SK-N-SH (cell line): ENCODE data around the gene SDSL. TPM values are rescaled to one million over a fixed set of nuclear protein-coding genes. Genes with fewer than 3 reads are reported as not detected.

ENCODE experiments used
- CTCF ChIA-PET: fragments of 300-600, 350-600 bp; formaldehyde crosslinking; extraction: SDS; loops from one replicate; lab custom pipeline; 2021; lab: Yijun Ruan, JAX
- POLR2A ChIA-PET: fragments of 350-600 bp; sonication (Branson Sonifier 250); formaldehyde crosslinking; extraction: SDS; loops from one replicate; lab custom pipeline; 2020; ENCODE audit warnings: antibody characterized with exemption, inconsistent platforms; lab: Yijun Ruan, JAX
- DNase-seq: peaks from one replicate; pipeline ENCODE4 v3.0.0; 2012
- H2AFZ ChIP-seq: fragments of 200-600 bp; sonication (generic); 2 replicates; pipeline ENCODE4 v1.8.1; 2016; ENCODE audit warnings: antibody characterized with exemption, mild to moderate bottlenecking, low read depth
- H3F3A ChIP-seq: fragments of 200-600 bp; sonication (generic); replicated peaks from 2 replicates; pipeline ENCODE3; 2016; ENCODE audit warnings: antibody characterized with exemption, mild to moderate bottlenecking; ENCODE audit not compliant: insufficient read depth
- H3K27ac ChIP-seq, 2 experiments: fragments of 200-500 bp in 1 of 2; fragments of 200-600 bp in 1 of 2; sonication (Bioruptor generic) in 1 of 2; sonication (generic), shearing (Covaris generic) in 1 of 2; 2 replicates each; pipeline versions ENCODE4 v1.5.1 to v1.6.1; 2014 to 2016; ENCODE audit warnings: low read depth in 2 of 2, inconsistent platforms in 1 of 2, low read length in 1 of 2, mild to moderate bottlenecking in 1 of 2, mixed read lengths in 1 of 2
- H3K27me3 ChIP-seq: fragments of 200-600 bp; sonication (generic), shearing (Covaris generic); 2 replicates; pipeline ENCODE4 v1.6.1; 2016; ENCODE audit warnings: mixed run types; ENCODE audit not compliant: insufficient read depth
- H3K36me3 ChIP-seq, 2 experiments: fragments of 200-500 bp in 1 of 2; fragments of 200-600 bp in 1 of 2; sonication (Bioruptor generic) in 1 of 2; sonication (generic) in 1 of 2; replicated peaks in 1 of 2; 2 replicates each; pipeline versions ENCODE3 to v1.5.1; 2014 to 2016; ENCODE audit warnings: low read length in 1 of 2, mild to moderate bottlenecking in 1 of 2; ENCODE audit not compliant: insufficient read depth in 2 of 2, control insufficient read depth in 1 of 2
- H3K4me1 ChIP-seq, 2 experiments: fragments of 200-500 bp in 1 of 2; fragments of 200-600 bp in 1 of 2; sonication (Bioruptor generic) in 1 of 2; sonication (generic), shearing (Covaris generic) in 1 of 2; 2 replicates each; pipeline versions ENCODE4 v1.5.1 to v1.6.1; 2014 to 2016; ENCODE audit warnings: low read depth in 1 of 2, low read length in 1 of 2, mixed run types in 1 of 2; ENCODE audit not compliant: insufficient read depth in 2 of 2, control insufficient read depth in 1 of 2
- H3K4me2 ChIP-seq: fragments of 200-600 bp; sonication (generic), shearing (Covaris generic); 2 replicates; pipeline ENCODE4 v1.6.1; 2017; ENCODE audit warnings: mixed run types
- H3K4me3 ChIP-seq, 2 experiments: fragments of 200-500 bp in 1 of 2; fragments of 200-600 bp in 1 of 2; sonication (Bioruptor generic) in 1 of 2; sonication (generic), shearing (Covaris generic) in 1 of 2; 2 replicates each; pipeline versions ENCODE4 v1.5.1 to v1.8.1; 2014 to 2016; ENCODE audit warnings: low read depth in 2 of 2, inconsistent platforms in 1 of 2, low read length in 1 of 2, mild to moderate bottlenecking in 1 of 2, mixed read lengths in 1 of 2, moderate library complexity in 1 of 2
- H3K79me2 ChIP-seq: fragments of 200-600 bp; sonication (generic); 2 replicates; pipeline ENCODE4 v1.8.1; 2017; ENCODE audit warnings: mild to moderate bottlenecking; ENCODE audit not compliant: insufficient read depth
- H3K9ac ChIP-seq: fragments of 200-600 bp; sonication (generic); 2 replicates; pipeline ENCODE4 v1.6.1; 2017; ENCODE audit warnings: mixed run types
- H3K9me2 ChIP-seq: fragments of 200-600 bp; sonication (generic); 2 replicates; pipeline ENCODE4 v1.6.1; 2017; ENCODE audit warnings: mixed run types
- H3K9me3 ChIP-seq: fragments of 200-600 bp; sonication (generic); 2 replicates; pipeline ENCODE4 v1.6.1; 2017; ENCODE audit warnings: mixed run types, mild to moderate bottlenecking, moderate library complexity
- H4K20me1 ChIP-seq: fragments of 200-600 bp; sonication (generic); 2 replicates; pipeline ENCODE4 v1.6.1; 2017; ENCODE audit warnings: mild to moderate bottlenecking, mixed run types; ENCODE audit not compliant: insufficient read depth
- CHD2 ChIP-seq: fragments of 150-350 bp; IDR thresholded peaks from 2 replicates; pipeline ENCODE4 v1.6.1; 2018; ENCODE audit warnings: low read length; ENCODE audit not compliant: partially characterized antibody
- CTCF ChIP-seq: fragments of 200-600 bp; sonication (generic); IDR thresholded peaks from 2 replicates; pipeline ENCODE4 v1.6.1; 2017; ENCODE audit warnings: antibody characterized with exemption, mild to moderate bottlenecking, moderate library complexity
- ELF1 ChIP-seq: IDR thresholded peaks from 2 replicates; pipeline ENCODE4 v1.4.0; 2012
- EP300 ChIP-seq, 2 experiments: IDR thresholded peaks; 2 replicates each; pipeline versions ENCODE4 v1.4.0 to v1.6.1; 2012; ENCODE audit warnings: borderline replicate concordance in 1 of 2, low read depth in 1 of 2, low read length in 1 of 2
- EZH2phosphoT487 ChIP-seq: fragments of 200-600 bp; sonication (generic); IDR thresholded peaks from 2 replicates; pipeline ENCODE4 v1.6.1; 2017; ENCODE audit warnings: low read depth, mixed run types, mild to moderate bottlenecking, antibody characterized with exemption, moderate library complexity, borderline replicate concordance
- FOSL2 ChIP-seq: IDR thresholded peaks from 2 replicates; pipeline ENCODE4 v1.4.0; 2012; ENCODE audit warnings: low read depth, mild to moderate bottlenecking, moderate library complexity, borderline replicate concordance
- FOXJ3 ChIP-seq: sonication (generic); formaldehyde crosslinking; IDR thresholded peaks from 2 replicates; pipeline ENCODE4 v1.5.1; 2020; ENCODE audit warnings: mild to moderate bottlenecking, missing genetic modification reagents
- FOXM1 ChIP-seq: IDR thresholded peaks from 2 replicates; pipeline ENCODE4 v1.4.0; 2012; ENCODE audit warnings: low read depth, mild to moderate bottlenecking
- GABPA ChIP-seq: IDR thresholded peaks from 2 replicates; pipeline ENCODE4 v1.4.0; 2012; ENCODE audit warnings: low read depth, mild to moderate bottlenecking
- MEF2A ChIP-seq: IDR thresholded peaks from 2 replicates; pipeline ENCODE4 v1.4.0; 2012; ENCODE audit warnings: low read depth, borderline replicate concordance
- MXI1 ChIP-seq: IDR thresholded peaks from 2 replicates; pipeline ENCODE4 v1.6.1; 2012; ENCODE audit warnings: mild to moderate bottlenecking, low read depth, low read length, improper control_type of control experiment
- NFIC ChIP-seq: IDR thresholded peaks from 2 replicates; pipeline ENCODE4 v1.4.0; 2012; ENCODE audit warnings: borderline replicate concordance
- NRF1 ChIP-seq: IDR thresholded peaks from 2 replicates; pipeline ENCODE4 v1.6.1; 2012; ENCODE audit warnings: low read depth, mild to moderate bottlenecking, low read length
- POLR2AphosphoS5 ChIP-seq: IDR thresholded peaks from 2 replicates; pipeline ENCODE4 v1.6.1; 2012; ENCODE audit warnings: low read depth, low read length
- RFX5 ChIP-seq: IDR thresholded peaks from 2 replicates; pipeline ENCODE4 v1.6.1; 2012; ENCODE audit warnings: mild to moderate bottlenecking, improper control_type of control experiment, low read length
- SMC3 ChIP-seq: IDR thresholded peaks from 2 replicates; pipeline ENCODE4 v1.6.1; 2012; ENCODE audit warnings: low read depth, low read length, improper control_type of control experiment
- TAF1 ChIP-seq: IDR thresholded peaks from 2 replicates; pipeline ENCODE4 v1.6.1; 2012; ENCODE audit warnings: low read depth, mild to moderate bottlenecking, low read length, moderate library complexity, borderline replicate concordance
- TCF12 ChIP-seq: IDR thresholded peaks from 2 replicates; pipeline ENCODE4 v1.4.0; 2012
- TEAD4 ChIP-seq: IDR thresholded peaks from 2 replicates; pipeline ENCODE4 v1.4.0; 2012; ENCODE audit warnings: mild to moderate bottlenecking, borderline replicate concordance; ENCODE audit not compliant: insufficient read depth
- USF1 ChIP-seq: IDR thresholded peaks from 2 replicates; pipeline ENCODE4 v1.4.0; 2012; ENCODE audit warnings: low read depth, borderline replicate concordance
- USF2 ChIP-seq: fragments of 150-350 bp; IDR thresholded peaks from 2 replicates; pipeline ENCODE4 v1.6.1; 2017; ENCODE audit warnings: antibody characterized with exemption, low read length, low read depth, borderline replicate concordance
- WGBS: methylation state at CpG from one replicate; pipeline ENCODE4 v1.1.6; 2017; ENCODE audit warnings: low lambda C conversion rate; 5-methylcytosine and 5-hydroxymethylcytosine counted together
- polyA plus RNA-seq, 3 experiments: library from polyadenylated mRNA; depleted of rRNA; stranded (reverse); fragments of >200 nt; gene quantifications; 2 replicates each; pipeline ENCODE4 v1.2.3, GENCODE V29; 2012

The SDSL gene
- polyA plus RNA-seq, 1 of the 3 experiments (the other 2 are of a cell fraction): 33.7 TPM

- no peaks in the 10 kb centered on the region for H3F3A ChIP-seq
- POLR2A ChIA-PET: interaction anchor here (0.6 kb wide), 1 partner anchor 584 kb away, joined by 3 read pairs; no protein-coding TSS in a partner anchor
- no peak overlapping the region for H3K9ac ChIP-seq
- no peaks in the 10 kb centered on the region for H3K9me3 ChIP-seq
- no peak overlapping the region for H3K27ac ChIP-seq
- no peak for TF ChIP-seq NFIC
- no peak for TF ChIP-seq TCF12
- no peak for TF ChIP-seq FOSL2
- TF ChIP-seq, all 33 proteins: peak for 0
- CTCF ChIA-PET: no interaction called here
- WGBS: 89% methylated on average over 2 of the region's 3 CpGs
- H3K27me3 ChIP-seq: no peaks in the 10 kb centered on the region
- H4K20me1 ChIP-seq: no peaks in the 10 kb centered on the region
- no peaks in the 10 kb centered on the region for H3K79me2 ChIP-seq
- no peak overlapping the region for H3K4me2 ChIP-seq
- H3K9me2 ChIP-seq: no peaks in the 10 kb centered on the region
- H3K4me3 ChIP-seq: no peak overlapping the region
- H2AFZ ChIP-seq: no peak overlapping the region
- peaks cover 6 to 8% of the 10 kb centered on the region in 2 experiments for H3K36me3 ChIP-seq
- DNase-seq: no peak
- H3K4me1 ChIP-seq: no peaks in the 10 kb centered on the region
Measured at GRCh38 chr12:113373969-113374368, 48.2 kb upstream of the SDSL start.

- no peak overlapping the region for H3K4me2 ChIP-seq
- H3K4me1 ChIP-seq: no peaks in the 10 kb centered on the region
- H3K9ac ChIP-seq: no peak overlapping the region
- H3F3A ChIP-seq: no peaks in the 10 kb centered on the region
- DNase-seq: no peak
- no peaks in the 10 kb centered on the region for H4K20me1 ChIP-seq
- H3K27me3 ChIP-seq: no peaks in the 10 kb centered on the region
- no peak overlapping the region for H2AFZ ChIP-seq
- no peaks in the 10 kb centered on the region for H3K9me2 ChIP-seq
- POLR2A ChIA-PET: interaction anchor here (0.6 kb wide), 1 partner anchor 585 kb away, joined by 3 read pairs; no protein-coding TSS in a partner anchor
- H3K4me3 ChIP-seq: no peak overlapping the region
- CTCF ChIA-PET: no interaction called here
- no peak for TF ChIP-seq MEF2A
- no peak for TF ChIP-seq FOXM1
- no peak for TF ChIP-seq EP300 (IDR thresholded peaks at IDR 0.05; ENCODE audit: borderline replicate concordance in 1 of 2, low read depth in 1 of 2, low read length in 1 of 2)
- TF ChIP-seq NRF1: no peak
- TF ChIP-seq TEAD4: no peak
- no peak for TF ChIP-seq RFX5
- TF ChIP-seq POLR2AphosphoS5: no peak
- TF ChIP-seq FOXJ3: no peak
- TF ChIP-seq USF1: no peak
- no peak for TF ChIP-seq ELF1
- no peak for TF ChIP-seq SMC3
- TF ChIP-seq CTCF: no peak
- TF ChIP-seq MXI1: no peak
- no peak for TF ChIP-seq FOSL2
- TF ChIP-seq GABPA: no peak
- no peak for TF ChIP-seq EZH2phosphoT487
- no peak for TF ChIP-seq USF2
- no peak for TF ChIP-seq TAF1
- TF ChIP-seq CHD2: no peak
- WGBS: 84% methylated on average over 3 of the region's 4 CpGs
- H3K9me3 ChIP-seq: no peaks in the 10 kb centered on the region
- H3K27ac ChIP-seq: no peak overlapping the region
- H3K36me3 ChIP-seq: peaks cover 8 to 10% of the 10 kb centered on the region in 2 experiments
- H3K79me2 ChIP-seq: no peaks in the 10 kb centered on the region
Measured at GRCh38 chr12:113374823-113375428, 47.3 kb upstream of the SDSL start.
